ENCODE measurements around the gene DDIAS. TPM values are rescaled to one million over a fixed set of nuclear protein-coding genes. Genes with fewer than 3 reads are reported as not detected.

The DDIAS gene
- total RNA-seq, 1 experiment from 2014 or later, result 12.4 TPM

- no peak overlapping the region for H3K4me3 ChIP-seq
- CTCF ChIA-PET, result interaction anchor here (0.5 to 1.1 kb wide), 5 partner anchors 19 to 886 kb away, joined by 3 to 7 read pairs (median 4); no protein-coding TSS in a partner anchor
- H3K27me3 ChIP-seq (ENCODE audit: insufficient read depth, low read depth), result no peaks in the 10 kb centered on the region
- H3K27ac ChIP-seq, result no peak overlapping the region
- peaks cover 4% of the 10 kb centered on the region; the same call in 1 of the 2 replicates for H3F3A ChIP-seq (ENCODE audit: insufficient read depth, low read depth)
- H3K4me1 ChIP-seq (replicated peaks; ENCODE audit: insufficient read depth), result no peaks in the 10 kb centered on the region
- POLR2A ChIA-PET (ENCODE audit: unreplicated experiment), result no interaction called here
- no TSS peak for BruUV-seq (replicated peaks)
- H2AFZ ChIP-seq, result no peak overlapping the region
- no peak overlapping the region for H3K4me2 ChIP-seq
- H3K79me2 ChIP-seq (ENCODE audit: low read depth), result no peaks in the 10 kb centered on the region
- H3K9me3 ChIP-seq (ENCODE audit: insufficient read depth, low read depth), result no peaks in the 10 kb centered on the region
- TF ChIP-seq EZH2 (IDR thresholded peaks at IDR 0.05; ENCODE audit: low read depth), result no peak
- TF ChIP-seq, protein P1, sequence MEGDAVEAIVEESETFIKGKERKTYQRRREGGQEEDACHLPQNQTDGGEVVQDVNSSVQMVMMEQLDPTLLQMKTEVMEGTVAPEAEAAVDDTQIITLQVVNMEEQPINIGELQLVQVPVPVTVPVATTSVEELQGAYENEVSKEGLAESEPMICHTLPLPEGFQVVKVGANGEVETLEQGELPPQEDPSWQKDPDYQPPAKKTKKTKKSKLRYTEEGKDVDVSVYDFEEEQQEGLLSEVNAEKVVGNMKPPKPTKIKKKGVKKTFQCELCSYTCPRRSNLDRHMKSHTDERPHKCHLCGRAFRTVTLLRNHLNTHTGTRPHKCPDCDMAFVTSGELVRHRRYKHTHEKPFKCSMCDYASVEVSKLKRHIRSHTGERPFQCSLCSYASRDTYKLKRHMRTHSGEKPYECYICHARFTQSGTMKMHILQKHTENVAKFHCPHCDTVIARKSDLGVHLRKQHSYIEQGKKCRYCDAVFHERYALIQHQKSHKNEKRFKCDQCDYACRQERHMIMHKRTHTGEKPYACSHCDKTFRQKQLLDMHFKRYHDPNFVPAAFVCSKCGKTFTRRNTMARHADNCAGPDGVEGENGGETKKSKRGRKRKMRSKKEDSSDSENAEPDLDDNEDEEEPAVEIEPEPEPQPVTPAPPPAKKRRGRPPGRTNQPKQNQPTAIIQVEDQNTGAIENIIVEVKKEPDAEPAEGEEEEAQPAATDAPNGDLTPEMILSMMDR (conservative IDR thresholded peaks at IDR 0.05), result no peak
- no peaks in the 10 kb centered on the region for H4K20me1 ChIP-seq (ENCODE audit: insufficient read depth)
- H3K9me2 ChIP-seq (ENCODE audit: insufficient read depth), result no peaks in the 10 kb centered on the region
- DNase-seq, result no peak
- intact Hi-C loops (cut with micrococcal nuclease; ENCODE audit: unreplicated experiment), result no loop called here
- 0 out of 2 replicates have a peak, but pooled peaks cover 3% of the 10 kb centered on the region for H3K36me3 ChIP-seq (ENCODE audit: low read depth)
Observed at GRCh38 chr11:82930229-82930628, 28.7 kb downstream of the DDIAS start.

DNA sequence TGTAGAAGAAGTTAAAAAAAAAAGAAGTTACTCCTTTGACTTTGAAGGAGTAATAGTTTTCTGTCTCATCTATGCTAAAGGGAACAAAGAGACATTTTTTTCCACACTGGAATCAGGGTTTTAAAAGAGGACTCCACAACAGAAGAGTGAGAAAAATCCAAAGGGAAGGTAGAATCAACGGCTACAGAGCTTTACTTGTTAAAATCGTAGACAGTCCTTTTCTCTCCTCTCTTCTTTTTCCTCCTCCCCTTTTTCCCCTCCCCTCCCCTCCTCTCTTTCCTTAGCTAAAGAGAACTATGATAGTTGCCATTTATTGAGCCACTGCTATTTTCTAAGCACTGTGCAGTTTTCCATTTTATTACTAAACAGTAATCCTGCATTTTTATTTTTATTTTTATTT, 29.2 kb downstream of the DDIAS start:
- H3K9me3 ChIP-seq (ENCODE audit: insufficient read depth, low read depth), result no peaks in the 10 kb centered on the region
- intact Hi-C loops (cut with micrococcal nuclease; ENCODE audit: unreplicated experiment), result no loop called here
- DNase-seq, result no peak
- no peak overlapping the region for H2AFZ ChIP-seq
- no peak overlapping the region for H3K27ac ChIP-seq
- no peaks in the 10 kb centered on the region for H4K20me1 ChIP-seq (ENCODE audit: insufficient read depth)
- no TSS peak for BruUV-seq (replicated peaks)
- no peak overlapping the region for H3K4me3 ChIP-seq
- no peak for TF ChIP-seq EZH2 (IDR thresholded peaks at IDR 0.05; ENCODE audit: low read depth)
- TF ChIP-seq, protein P1 (conservative IDR thresholded peaks at IDR 0.05), result no peak
- H3K4me1 ChIP-seq (replicated peaks; ENCODE audit: insufficient read depth), result no peaks in the 10 kb centered on the region
- H3K36me3 ChIP-seq (ENCODE audit: low read depth), result 0 out of 2 replicates have a peak, but pooled peaks cover 3% of the 10 kb centered on the region
- CTCF ChIA-PET, result no interaction called here
- POLR2A ChIA-PET (ENCODE audit: unreplicated experiment), result no interaction called here
- H3F3A ChIP-seq (ENCODE audit: insufficient read depth, low read depth), result peaks cover 4% of the 10 kb centered on the region; the same call in 1 of the 2 replicates
- H3K4me2 ChIP-seq, result no peak overlapping the region
- no peaks in the 10 kb centered on the region for H3K79me2 ChIP-seq (ENCODE audit: low read depth)
- H3K9me2 ChIP-seq (ENCODE audit: insufficient read depth), result no peaks in the 10 kb centered on the region
- H3K27me3 ChIP-seq (ENCODE audit: insufficient read depth, low read depth), result no peaks in the 10 kb centered on the region

GRCh38 chr11:82932564-82932963, 31.0 kb downstream of the DDIAS start:
- CTCF ChIA-PET, result no interaction called here
- no peaks in the 10 kb centered on the region for H3K79me2 ChIP-seq (ENCODE audit: low read depth)
- POLR2A ChIA-PET (ENCODE audit: unreplicated experiment), result no interaction called here
- H3K36me3 ChIP-seq (ENCODE audit: low read depth), result 0 out of 2 replicates have a peak, but pooled peaks cover 3% of the 10 kb centered on the region
- H4K20me1 ChIP-seq (ENCODE audit: insufficient read depth), result no peaks in the 10 kb centered on the region
- intact Hi-C loops (cut with micrococcal nuclease; ENCODE audit: unreplicated experiment), result no loop called here
- H2AFZ ChIP-seq, result no peak overlapping the region
- no peaks in the 10 kb centered on the region for H3K4me1 ChIP-seq (replicated peaks; ENCODE audit: insufficient read depth)
- H3K4me3 ChIP-seq, result no peak overlapping the region
- no peak for DNase-seq
- H3F3A ChIP-seq (ENCODE audit: insufficient read depth, low read depth), result no peaks in the 10 kb centered on the region
- no TSS peak for BruUV-seq (replicated peaks)
- no peak overlapping the region for H3K4me2 ChIP-seq
- TF ChIP-seq, protein P1 (conservative IDR thresholded peaks at IDR 0.05), result no peak
- no peak for TF ChIP-seq EZH2 (IDR thresholded peaks at IDR 0.05; ENCODE audit: low read depth)
- no peaks in the 10 kb centered on the region for H3K9me3 ChIP-seq (ENCODE audit: insufficient read depth, low read depth)
- H3K27ac ChIP-seq, result no peak overlapping the region
- H3K9me2 ChIP-seq (ENCODE audit: insufficient read depth), result no peaks in the 10 kb centered on the region
- H3K27me3 ChIP-seq (ENCODE audit: insufficient read depth, low read depth), result no peaks in the 10 kb centered on the region

Data from PC-9 (cell line).